ENCODE data around the gene LTBP1.
"Not testable (repeated sequence)": the region's sequence is repeated elsewhere in the genome, so short reads cannot be mapped to it uniquely, and the experiment has no call there.

LTBP1 gene

DNA sequence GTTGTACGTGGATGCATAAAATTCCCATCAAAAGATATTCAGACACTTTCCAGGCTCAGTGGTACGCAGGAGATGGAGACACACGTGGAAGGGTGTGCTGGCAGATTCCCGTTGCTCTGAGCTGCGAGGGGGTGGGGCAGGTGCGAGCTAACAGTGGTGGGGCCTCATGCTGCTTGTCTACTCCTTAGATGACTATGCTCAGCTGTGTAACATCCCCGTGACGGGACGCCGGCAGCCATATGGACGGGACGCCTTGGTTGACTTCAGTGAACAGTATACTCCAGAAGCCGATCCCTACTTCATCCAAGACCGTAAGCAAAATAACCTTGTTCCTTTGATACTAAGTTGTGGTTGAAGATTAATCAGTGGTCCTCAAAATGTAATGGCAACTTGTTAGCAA, 442.2 kb downstream of the LTBP1 start:
- no peak overlapping the region for H3K4me3 ChIP-seq (ENCODE audit: low read length)
- TF ChIP-seq, protein P1, sequence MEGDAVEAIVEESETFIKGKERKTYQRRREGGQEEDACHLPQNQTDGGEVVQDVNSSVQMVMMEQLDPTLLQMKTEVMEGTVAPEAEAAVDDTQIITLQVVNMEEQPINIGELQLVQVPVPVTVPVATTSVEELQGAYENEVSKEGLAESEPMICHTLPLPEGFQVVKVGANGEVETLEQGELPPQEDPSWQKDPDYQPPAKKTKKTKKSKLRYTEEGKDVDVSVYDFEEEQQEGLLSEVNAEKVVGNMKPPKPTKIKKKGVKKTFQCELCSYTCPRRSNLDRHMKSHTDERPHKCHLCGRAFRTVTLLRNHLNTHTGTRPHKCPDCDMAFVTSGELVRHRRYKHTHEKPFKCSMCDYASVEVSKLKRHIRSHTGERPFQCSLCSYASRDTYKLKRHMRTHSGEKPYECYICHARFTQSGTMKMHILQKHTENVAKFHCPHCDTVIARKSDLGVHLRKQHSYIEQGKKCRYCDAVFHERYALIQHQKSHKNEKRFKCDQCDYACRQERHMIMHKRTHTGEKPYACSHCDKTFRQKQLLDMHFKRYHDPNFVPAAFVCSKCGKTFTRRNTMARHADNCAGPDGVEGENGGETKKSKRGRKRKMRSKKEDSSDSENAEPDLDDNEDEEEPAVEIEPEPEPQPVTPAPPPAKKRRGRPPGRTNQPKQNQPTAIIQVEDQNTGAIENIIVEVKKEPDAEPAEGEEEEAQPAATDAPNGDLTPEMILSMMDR (conservative IDR thresholded peaks at IDR 0.05; ENCODE audit: low read depth, low read length), result no peak
- no peak for DNase-seq (ENCODE audit: low read depth)

DNA sequence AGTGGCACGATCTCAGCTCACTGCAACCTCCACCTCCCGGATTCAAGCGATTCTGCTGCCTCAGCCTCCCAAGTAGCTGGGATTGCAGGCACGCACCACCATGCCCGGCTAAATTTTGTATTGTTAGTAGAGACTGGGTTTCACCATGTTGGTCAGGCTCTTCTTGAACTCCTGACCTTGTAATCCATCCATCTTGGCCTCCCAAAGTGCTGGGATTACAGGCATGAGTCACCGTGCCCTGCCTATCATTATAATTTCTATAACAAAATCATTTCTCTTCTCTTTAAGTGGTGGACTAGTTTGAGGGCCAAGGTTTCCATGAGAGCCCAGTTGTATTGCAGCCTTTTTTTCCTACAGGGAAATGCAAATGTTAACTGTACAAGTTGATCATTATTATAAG, 442.9 kb downstream of the LTBP1 start:
- H3K4me3 ChIP-seq (ENCODE audit: low read length), result not testable (repeated sequence)
- DNase-seq (ENCODE audit: low read depth), result peak; percentile 51

DNA sequence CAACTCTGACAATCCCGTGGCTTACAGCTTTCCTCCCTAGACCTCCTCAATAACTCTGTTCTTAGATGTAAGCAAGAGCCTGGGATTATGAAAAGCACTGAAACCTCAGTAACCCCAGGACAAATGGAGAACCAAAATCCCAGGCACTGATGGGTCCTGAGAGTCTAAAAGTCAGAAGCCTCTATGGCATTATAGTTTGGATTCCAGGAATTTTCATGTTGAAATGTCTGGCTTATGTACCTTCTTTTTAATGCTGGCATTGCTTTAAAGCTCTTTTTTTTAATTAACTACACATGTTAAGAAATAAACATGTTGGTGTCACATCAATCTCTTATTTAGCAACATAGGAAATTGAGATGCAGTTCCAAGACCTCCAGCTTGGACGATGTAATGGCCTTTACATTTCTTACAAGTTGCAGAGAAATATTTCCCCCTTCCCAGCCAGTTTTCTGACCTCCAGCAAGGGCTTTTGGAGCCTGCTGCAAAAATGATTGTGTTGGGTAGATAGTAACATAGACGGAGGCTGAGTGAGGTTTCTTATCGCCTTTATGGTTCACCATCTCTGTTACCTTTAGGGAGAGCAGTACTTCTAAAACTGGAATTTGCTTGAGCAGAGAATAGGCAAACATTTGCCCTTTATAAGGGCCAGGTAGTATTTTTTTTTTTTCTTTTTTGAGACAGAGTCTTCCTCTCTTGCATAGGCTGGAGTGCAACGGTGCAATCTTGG, 444.9 kb downstream of the LTBP1 start:
- H3K4me3 ChIP-seq (ENCODE audit: low read length), result no peak overlapping the region
- no peak for DNase-seq (ENCODE audit: low read depth)
- TF ChIP-seq, protein P1 (conservative IDR thresholded peaks at IDR 0.05; ENCODE audit: low read depth, low read length), result no peak

DNA sequence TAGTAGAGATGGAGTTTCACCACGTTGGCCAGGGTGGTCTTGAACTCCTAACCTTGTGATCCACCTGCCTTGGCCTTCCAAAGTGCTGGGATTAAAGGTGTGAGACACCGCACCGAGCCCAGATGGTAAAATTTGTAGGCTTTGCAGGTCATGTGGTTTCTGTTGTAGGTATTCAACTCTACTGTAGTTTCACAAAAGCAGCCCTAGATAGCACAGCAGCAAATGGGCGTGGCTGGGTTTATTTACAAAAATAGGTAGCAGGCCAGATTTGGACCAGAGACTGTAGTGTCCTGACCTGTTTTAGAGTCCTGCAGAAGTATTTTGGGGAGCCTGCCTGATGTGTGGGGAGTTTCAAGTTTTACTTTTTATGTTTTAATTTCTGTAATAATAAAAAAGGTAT, 445.6 kb downstream of the LTBP1 start:
- TF ChIP-seq, protein P1 (conservative IDR thresholded peaks at IDR 0.05; ENCODE audit: low read depth, low read length), result no peak
- no peak for DNase-seq (ENCODE audit: low read depth)
- H3K4me3 ChIP-seq (ENCODE audit: low read length), result no peak overlapping the region

DNA sequence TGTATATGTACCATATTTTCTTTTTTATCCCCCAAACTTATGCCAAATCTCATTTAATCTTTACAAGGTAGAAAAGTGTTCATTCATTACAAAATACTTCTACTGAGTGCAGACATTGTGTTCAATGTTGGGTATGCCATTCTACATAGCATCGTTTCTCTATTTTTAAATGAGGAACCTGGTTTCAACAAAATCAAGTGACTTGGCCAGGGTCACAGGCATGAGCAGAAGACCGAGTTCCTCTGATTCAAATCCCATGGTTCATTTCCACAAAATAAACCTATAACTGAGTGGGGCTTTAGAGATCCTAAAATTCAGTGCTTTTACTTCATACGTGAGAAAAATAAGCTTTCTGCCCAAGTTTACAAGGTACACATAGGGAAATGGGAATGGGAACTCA, 448.3 kb downstream of the LTBP1 start:
- DNase-seq (ENCODE audit: low read depth), result no peak
- TF ChIP-seq, protein P1 (conservative IDR thresholded peaks at IDR 0.05; ENCODE audit: low read depth, low read length), result no peak
- no peak overlapping the region for H3K4me3 ChIP-seq (ENCODE audit: low read length)

DNA sequence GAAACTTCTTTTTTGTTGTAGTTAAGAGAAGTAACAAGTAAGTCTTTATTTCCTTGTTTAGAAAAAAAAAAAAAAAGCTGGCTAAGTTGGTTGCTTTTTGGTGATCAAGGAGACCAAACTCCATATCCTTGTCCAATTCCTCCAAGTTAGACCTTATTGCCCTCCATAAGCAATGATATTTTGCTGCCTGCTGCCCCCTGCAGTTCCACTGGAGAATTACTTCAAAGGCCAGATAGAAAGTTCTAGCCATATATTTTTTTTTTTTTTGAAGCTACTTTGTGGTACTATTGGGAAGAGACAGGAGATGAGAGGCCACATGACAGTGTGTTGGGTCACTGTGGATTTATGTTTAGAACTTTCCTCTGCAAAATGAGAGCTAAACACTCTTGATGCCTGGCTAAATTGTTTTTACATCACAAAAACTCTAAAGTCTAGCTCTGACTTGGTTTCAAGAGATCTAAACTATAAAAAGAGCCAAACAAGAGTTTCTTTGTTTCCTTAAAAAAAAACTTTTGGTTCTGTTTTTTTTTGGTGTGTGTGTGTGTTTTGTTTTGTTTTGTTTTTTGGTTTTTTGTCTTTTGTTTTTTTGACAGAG, 449.0 kb downstream of the LTBP1 start:
- no peak for DNase-seq (ENCODE audit: low read depth)
- TF ChIP-seq, protein P1 (conservative IDR thresholded peaks at IDR 0.05; ENCODE audit: low read depth, low read length), result peak; percentile 76
- no peak overlapping the region for H3K4me3 ChIP-seq (ENCODE audit: low read length)

DNA sequence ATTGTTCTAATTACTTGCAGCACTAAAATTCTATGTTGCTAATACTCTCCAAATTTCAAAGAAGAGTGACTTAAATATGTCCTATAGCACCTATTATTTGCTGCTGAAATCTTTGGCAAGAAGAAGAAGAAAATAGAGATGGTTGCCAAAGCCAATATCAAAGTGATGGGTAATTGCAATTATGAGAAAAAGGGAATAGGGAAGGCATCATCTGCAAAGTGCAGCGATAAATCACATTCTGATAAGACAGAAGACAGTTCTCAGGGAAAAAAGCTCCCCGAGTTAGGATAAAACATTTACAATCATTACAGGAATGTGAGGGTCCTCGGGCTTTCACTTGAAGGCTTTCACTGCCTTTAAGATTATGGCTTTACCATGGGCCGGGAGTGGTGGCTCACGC, 457.6 kb downstream of the LTBP1 start:
- no peak for DNase-seq (ENCODE audit: low read depth)
- TF ChIP-seq, protein P1 (conservative IDR thresholded peaks at IDR 0.05; ENCODE audit: low read depth, low read length), result no peak
- no peak overlapping the region for H3K4me3 ChIP-seq (ENCODE audit: low read length)
